Stomach (tissue), 9 donors: ENCODE data around the gene PARD3. TPM values are rescaled to one million over a fixed set of nuclear protein-coding genes. Genes with fewer than 3 reads are reported as not detected.

Experiments
- DNase-seq, 2 donors: peaks; one replicate each; pipeline versions ENCODE4 v3.0.0 to v3.0.0-alpha.2; 2013 to 2019
- H3K27ac ChIP-seq, 5 donors: fragments of 200-600 bp in 4 of 5; sonication (generic) in 4 of 5; one replicate each; pipeline ENCODE4 v1.5.1; 2013 to 2019; ENCODE audit warnings: mild to moderate bottlenecking in 1 of 5, moderate library complexity in 1 of 5
- H3K27me3 ChIP-seq, 3 donors: fragments of 200-600 bp; sonication (generic); one replicate each; pipeline ENCODE4 v1.5.1; 2017 to 2019; ENCODE audit warnings: mixed run types in 1 of 3
- H3K36me3 ChIP-seq, 4 donors: fragments of 200-600 bp; sonication (generic); 1 replicate in 3 of 4; 2 replicates in 1 of 4; pipeline ENCODE4 v1.5.1; 2016 to 2019
- H3K4me1 ChIP-seq, 4 donors: fragments of 200-600 bp; sonication (generic); one replicate each; pipeline ENCODE4 v1.5.1; 2016 to 2019
- H3K4me3 ChIP-seq, 4 donors: fragments of 200-600 bp; sonication (generic) in 3 of 4; one replicate each; pipeline ENCODE4 v1.5.1; 2016 to 2019; ENCODE audit warnings: mild to moderate bottlenecking in 1 of 4
- H3K9me3 ChIP-seq, 4 donors: fragments of 200-600 bp; sonication (generic); one replicate each; pipeline ENCODE4 v1.5.1; 2016 to 2019
- CTCF ChIP-seq, 7 experiments: fragments of 450-650 bp in 4 of 7; fragments of 200-600 bp in 3 of 7; sonication (generic) in 3 of 7; IDR thresholded peaks; one replicate each; pipeline ENCODE4 v1.5.1; 2016 to 2019; ENCODE audit warnings: antibody characterized with exemption in 7 of 7, control low read depth in 2 of 7, mild to moderate bottlenecking in 1 of 7
- EP300 ChIP-seq: sonication (generic); formaldehyde crosslinking; IDR thresholded peaks from one replicate; pipeline ENCODE4 v1.6.1; 2017; ENCODE audit warnings: antibody characterized with exemption
- POLR2A ChIP-seq, 4 donors: fragments of 450-650 bp; IDR thresholded peaks; one replicate each; pipeline ENCODE4 v1.6.1; 2016; ENCODE audit warnings: antibody characterized with exemption in 4 of 4, control low read depth in 2 of 4, mild to moderate bottlenecking in 1 of 4, moderate library complexity in 1 of 4
- POLR2AphosphoS5 ChIP-seq, 3 donors: sonication (generic); formaldehyde crosslinking; IDR thresholded peaks; one replicate each; pipeline ENCODE4 v1.6.1; 2016; ENCODE audit warnings: antibody characterized with exemption in 3 of 3
- WGBS, 5 donors: extraction: QIAGEN DNeasy Blood & Tissue Kit in 3 of 5; methylation state at CpG; one replicate each; pipeline versions ENCODE4 v1.1.5 to v1.1.7; 2013 to 2018; 5-methylcytosine and 5-hydroxymethylcytosine counted together
- intact Hi-C: fragments of 100-400 bp; cut with DNase I; formaldehyde crosslinking; loops from one replicate; pipeline ENCODE4 v1.15.1; 2023; ENCODE audit warnings: low total_unique reads
- polyA plus RNA-seq, 3 donors: library from polyadenylated mRNA; stranded (reverse); fragments of 200-250 nt; gene quantifications; one replicate each; pipeline ENCODE4 v1.2.3, GENCODE V29; 2013
- total RNA-seq, 5 donors: library from RNA; depleted of rRNA; stranded (reverse); fragments of >200 nt; gene quantifications; one replicate each; pipeline versions ENCODE4 v1.1.0 to v1.2.3, GENCODE V29; 2014 to 2016
- donor health status: healthy with polysubstance abuse.
- donor health status: Bipolar disorder and iron deficiency.
- donor health status: healthy.

The PARD3 gene
- total and polyA plus RNA-seq, 8 donors = 13.7 to 118 (median 31.8) TPM

GRCh38 chr10:34111179-34111578 lies 703.9 kb downstream of the PARD3 start:
- Histone ChIP-seq H3K4me1 (peaks cover 0 to 3% (median 1%) of the 10 kb centered on the region in 4 donors), H3K9me3 (no peaks in the 10 kb centered on the region), H3K4me3 (no peak overlapping the region), H3K27me3 (no peaks in the 10 kb centered on the region), H3K27ac (no peak overlapping the region), H3K36me3 (peaks cover 9 to 15% (median 13%) of the 10 kb centered on the region in 4 donors)
- no peak for TF ChIP-seq POLR2A (IDR thresholded peaks at IDR 0.05)
- TF ChIP-seq EP300 = no peak
- TF ChIP-seq POLR2AphosphoS5 (IDR thresholded peaks at IDR 0.05) = no peak
- no peak for TF ChIP-seq CTCF (IDR thresholded peaks at IDR 0.05)
- DNase-seq = no peak
- intact Hi-C loops = no loop called here
- whole genome bisulfite sequencing, 5 donors = 90 to 97% (median 93%) methylated on average over 10 of the region's 10 CpGs

GRCh38 chr10:34109952-34110702 lies 705.0 kb downstream of the PARD3 start:
- no peaks in the 10 kb centered on the region for H3K27me3 ChIP-seq
- WGBS, 5 donors = 82 to 92% (median 88%) methylated on average over 20 of the region's 20 CpGs
- no peak overlapping the region for H3K4me3 ChIP-seq
- TF ChIP-seq POLR2A (IDR thresholded peaks at IDR 0.05) (no peak), POLR2AphosphoS5 (IDR thresholded peaks at IDR 0.05) (no peak), CTCF (IDR thresholded peaks at IDR 0.05) (no peak), EP300 (no peak)
- peaks cover 9 to 15% (median 13%) of the 10 kb centered on the region in 4 donors for H3K36me3 ChIP-seq
- H3K4me1 ChIP-seq = no peaks in the 10 kb centered on the region
- intact Hi-C loops = no loop called here
- H3K9me3 ChIP-seq = no peaks in the 10 kb centered on the region
- no peak overlapping the region for H3K27ac ChIP-seq
- DNase-seq = no peak

- intact Hi-C loops = no loop called here
- Histone ChIP-seq H3K9me3 (no peaks in the 10 kb centered on the region), H3K36me3 (peaks cover 9 to 15% (median 13%) of the 10 kb centered on the region in 4 donors), H3K4me1 (no peaks in the 10 kb centered on the region), H3K27me3 (no peaks in the 10 kb centered on the region), H3K27ac (no peak overlapping the region), H3K4me3 (no peak overlapping the region)
- no peak for TF ChIP-seq POLR2A (IDR thresholded peaks at IDR 0.05)
- TF ChIP-seq CTCF (IDR thresholded peaks at IDR 0.05) = no peak
- TF ChIP-seq POLR2AphosphoS5 (IDR thresholded peaks at IDR 0.05) = no peak
- no peak for TF ChIP-seq EP300
- no peak for DNase-seq
- 89 to 97% (median 95%) methylated on average over 7 of the region's 7 CpGs for WGBS, 5 donors
These were observed 705.6 kb downstream of the PARD3 start for GRCh38 chr10:34109495-34109894.

- TF ChIP-seq POLR2AphosphoS5 (IDR thresholded peaks at IDR 0.05) = no peak
- TF ChIP-seq EP300 = no peak
- TF ChIP-seq POLR2A (IDR thresholded peaks at IDR 0.05) = no peak
- TF ChIP-seq CTCF (IDR thresholded peaks at IDR 0.05) = no peak
- intact Hi-C loops = no loop called here
- no peak overlapping the region for H3K27ac ChIP-seq
These were observed 707.2 kb downstream of the PARD3 start for GRCh38 chr10:34107626-34108516.

More at GRCh38 chr10:34107626-34108516, 707.2 kb downstream of the PARD3 start:
- no peaks in the 10 kb centered on the region for H3K9me3 ChIP-seq
- DNase-seq = no peak
- H3K4me1 ChIP-seq = peaks cover 0 to 6% (median 0%) of the 10 kb centered on the region in 4 donors
- WGBS, 5 donors = 91 to 96% (median 93%) methylated on average over 17 of the region's 17 CpGs
- peaks cover 9 to 15% (median 13%) of the 10 kb centered on the region in 4 donors for H3K36me3 ChIP-seq
- H3K27me3 ChIP-seq = no peaks in the 10 kb centered on the region
- no peak overlapping the region for H3K4me3 ChIP-seq
